K562 (cell line): ENCODE results near the gene CDC42EP2. TPM values are rescaled to one million over a fixed set of nuclear protein-coding genes. Genes with fewer than 3 reads are reported as not detected.

Source experiments
- ATAC-seq: fragments of 200-7000 bp; cut with Tn5 transposase; 3 replicates; pipeline ENCODE4 v1.9.1; 2020; ENCODE audit warnings: moderate library complexity
- BruUV-seq: library from RNA; stranded (reverse); fragments of 400-500 nt; replicated peaks from 2 replicates; lab custom pipeline; 2021; lab: Mats Ljungman, UMichigan
- CTCF ChIA-PET: fragments of 300-600 bp; formaldehyde crosslinking; extraction: SDS; loops from one replicate; lab custom pipeline; 2021; ENCODE audit warnings: low intra/inter-chr PET ratio; lab: Yijun Ruan, JAX
- POLR2A ChIA-PET: fragments of 300-600, 350-650 bp; sonication (Branson Sonifier 250); formaldehyde crosslinking; extraction: SDS; loops from one replicate; lab custom pipeline; 2021; ENCODE audit warnings: antibody characterized with exemption, inconsistent platforms; lab: Yijun Ruan, JAX
- DNase-seq, 4 experiments: peaks; one replicate each; pipeline versions ENCODE4 v3.0.0 to v3.0.0-alpha.2; 2011 to 2018; ENCODE audit warnings: low spot score in 3 of 4, mixed read lengths in 3 of 4; ENCODE audit errors: extremely low read depth in 1 of 4
- FAIRE-seq: peaks from 2 replicates; lab custom pipeline; 2011; peaks lifted over from hg19 to GRCh38; lab: Jason Lieb, UNC
- H2AFZ ChIP-seq: 2 replicates; pipeline ENCODE4 v1.6.0; 2011; ENCODE audit warnings: low read depth, low read length, control low read depth, inconsistent platforms
- H3K27ac ChIP-seq: fragments of 200-600 bp; 3 replicates; pipeline ENCODE4 v1.8.0; 2011; ENCODE audit warnings: low read depth, mild to moderate bottlenecking, control low read depth, inconsistent platforms, low read length, moderate library complexity, mixed read lengths; ENCODE audit errors: extremely low read depth
- H3K27me3 ChIP-seq, 2 experiments: fragments of 300-600 bp in 1 of 2; 2 replicates in 1 of 2; 3 replicates in 1 of 2; pipeline versions ENCODE4 v1.6.0 to v1.8.0; 2011; ENCODE audit warnings: inconsistent platforms in 2 of 2, low read length in 2 of 2, mild to moderate bottlenecking in 1 of 2, mixed read lengths in 1 of 2, moderate library complexity in 1 of 2; ENCODE audit not compliant: control insufficient read depth in 2 of 2, insufficient read depth in 2 of 2
- H3K36me3 ChIP-seq: fragments of 300-600 bp; 3 replicates; pipeline ENCODE4 v1.8.0; 2011; ENCODE audit warnings: mild to moderate bottlenecking, low read length, inconsistent platforms; ENCODE audit not compliant: control insufficient read depth, insufficient read depth
- H3K4me1 ChIP-seq, 2 experiments: fragments of 200-600 bp in 1 of 2; replicated peaks in 1 of 2; 2 replicates in 1 of 2; 3 replicates in 1 of 2; pipeline versions ENCODE4 v1.5.1 to v1.8.0; 2011; ENCODE audit warnings: inconsistent platforms in 2 of 2, low read length in 2 of 2, mild to moderate bottlenecking in 1 of 2, mixed read lengths in 1 of 2, moderate library complexity in 1 of 2; ENCODE audit not compliant: control insufficient read depth in 2 of 2, insufficient read depth in 2 of 2
- H3K4me2 ChIP-seq: 2 replicates; pipeline ENCODE4 v1.6.1; 2011; ENCODE audit warnings: low read length, control low read depth, inconsistent platforms, mixed read lengths; ENCODE audit not compliant: insufficient read depth
- H3K4me3 ChIP-seq: fragments of 200-600 bp; sonication (generic), shearing (Covaris generic); 2 replicates; pipeline ENCODE4 v1.5.1; 2016; ENCODE audit warnings: control low read depth, inconsistent platforms
- H3K79me2 ChIP-seq: fragments of 200-600 bp; 3 replicates; pipeline ENCODE4 v1.8.0; 2011; ENCODE audit warnings: low read length, inconsistent platforms; ENCODE audit not compliant: control insufficient read depth, insufficient read depth
- H3K9ac ChIP-seq, 2 experiments: 2 replicates each; pipeline versions ENCODE4 v1.6.0 to v1.6.1; 2011; ENCODE audit warnings: low read depth in 2 of 2, low read length in 2 of 2, control low read depth in 1 of 2, inconsistent platforms in 1 of 2, mild to moderate bottlenecking in 1 of 2, mixed read lengths in 1 of 2; ENCODE audit not compliant: insufficient read depth in 1 of 2
- H3K9me1 ChIP-seq: one replicate; pipeline ENCODE4 v1.6.0; 2011; ENCODE audit warnings: inconsistent platforms, mild to moderate bottlenecking, low read length, moderate library complexity; ENCODE audit not compliant: control insufficient read depth, insufficient read depth
- H3K9me3 ChIP-seq: replicated peaks from 2 replicates; pipeline ENCODE4 v1.5.1; 2011; ENCODE audit warnings: low read depth, low read length, inconsistent platforms; ENCODE audit not compliant: control insufficient read depth, insufficient read depth
- H4K20me1 ChIP-seq: replicated peaks from 2 replicates; pipeline ENCODE4 v1.6.1; 2011; ENCODE audit warnings: low read length, inconsistent platforms, mixed read lengths; ENCODE audit not compliant: control insufficient read depth, insufficient read depth
- ELK3 ChIP-seq: fragments of 450-650 bp; formaldehyde crosslinking; IDR thresholded peaks from 2 replicates; pipeline ENCODE4 v1.4.0; 2020; ENCODE audit warnings: mild to moderate bottlenecking
- ETS1 ChIP-seq: conservative IDR thresholded peaks from 2 replicates; pipeline ENCODE4 v1.6.1; 2011; ENCODE audit warnings: low read depth, mild to moderate bottlenecking, low read length; ENCODE audit not compliant: control insufficient read depth
- HES1 ChIP-seq: fragments of 450-650 bp; IDR thresholded peaks from 2 replicates; pipeline ENCODE4 v1.6.1; 2016; ENCODE audit warnings: low read depth, mild to moderate bottlenecking, moderate library complexity
- JUND ChIP-seq, 2 experiments: IDR thresholded peaks; 2 replicates in 1 of 2; 3 replicates in 1 of 2; pipeline ENCODE4 v1.6.1; 2011; ENCODE audit warnings: borderline replicate concordance in 2 of 2, low read depth in 2 of 2, low read length in 2 of 2, improper control_type of control experiment in 1 of 2, missing biosample characterization in 1 of 2, missing genetic modification characterization in 1 of 2, missing genetic modification reagents in 1 of 2
- MBD2 ChIP-seq: sonication (generic); IDR thresholded peaks from 2 replicates; pipeline ENCODE4 v1.6.1; 2016; ENCODE audit warnings: low read depth, borderline replicate concordance
- MYBL2 ChIP-seq, 2 experiments: fragments of 450-650 bp in 1 of 2; sonication (generic) in 1 of 2; formaldehyde crosslinking in 1 of 2; IDR thresholded peaks; 2 replicates each; pipeline versions ENCODE4 v1.6.1 to v1.8.1; 2017 to 2022; ENCODE audit warnings: borderline replicate concordance in 1 of 2, inconsistent platforms in 1 of 2, low read depth in 1 of 2, mild to moderate bottlenecking in 1 of 2, missing genetic modification reagents in 1 of 2, moderate library complexity in 1 of 2
- NCOR1 ChIP-seq: fragments of 450-650 bp; IDR thresholded peaks from 2 replicates; pipeline ENCODE4 v1.6.1; 2016; ENCODE audit warnings: mild to moderate bottlenecking, moderate library complexity
- ZBTB9 ChIP-seq: fragments of 450-650 bp; formaldehyde crosslinking; IDR thresholded peaks from 2 replicates; pipeline ENCODE4 v1.4.0; 2020; ENCODE audit warnings: mild to moderate bottlenecking, moderate library complexity
- ZHX1 ChIP-seq: fragments of 150-350 bp; conservative IDR thresholded peaks from 2 replicates; pipeline ENCODE4 v1.6.1; 2014; ENCODE audit warnings: low read length
- WGBS: fragments of 100-300 bp; shearing (Covaris generic); methylation state at CpG from one replicate; pipeline ENCODE4 v1.1.6; 2016; ENCODE audit warnings: low coverage, mixed read lengths; ENCODE audit not compliant: insufficient coverage; ENCODE audit errors: missing lambda C conversion rate; 5-methylcytosine and 5-hydroxymethylcytosine counted together
- in situ Hi-C: fragments of 300-500 bp; cut with MboI; formaldehyde crosslinking; loops from 4 replicates; pipeline ENCODE4 v1.15.0; 2018; ENCODE audit warnings: inconsistent platforms, mixed read lengths
- intact Hi-C: fragments of 100-400 bp; cut with micrococcal nuclease; formaldehyde crosslinking; loops from 2 replicates; pipeline ENCODE4 v1.14.2; 2022
- polyA plus RNA-seq, 8 experiments: library from polyadenylated mRNA; depleted of rRNA in 4 of 8; stranded (reverse) in 5 of 8; unstranded in 3 of 8; fragments of >200 nt; fragmentation: Nextera tagmentation in 2 of 8; fragmentation: Illumina TruSeq in 1 of 8; extraction: Ambion mirVana in 2 of 8; extraction: Trizol in 1 of 8; gene quantifications; 2 replicates each; pipeline versions ENCODE4 v1.2.1 to v1.2.3, GENCODE V29; 2011 to 2014; ENCODE audit warnings: inconsistent platforms in 1 of 8, missing spikeins in 1 of 8
- total RNA-seq, 7 experiments: library from RNA; depleted of rRNA in 6 of 7; stranded (reverse); fragments of >200 nt in 6 of 7; fragmentation: Illumina TruSeq in 2 of 7; extraction: Trizol in 2 of 7; gene quantifications; 2 replicates each; pipeline versions ENCODE4 v1.2.1 to v1.2.3, GENCODE V29; 2011 to 2021; ENCODE audit warnings: low replicate concordance in 1 of 7

The CDC42EP2 gene
- total and polyA plus RNA-seq, 9 of the 15 experiments (the other 6 are each of a cell fraction or from before 2014, with no cell fraction given): 0.27 to 3.5 (median 0.83) TPM; not detected in 1

GRCh38 chr11:65295001-65295400, 19.7 kb upstream of the CDC42EP2 start (continued):
- no peak for TF ChIP-seq MBD2

GRCh38 chr11:65295571-65296341, 18.9 kb upstream of the CDC42EP2 start:
- Histone ChIP-seq H3K9ac (no peak overlapping the region), H3K36me3 (peaks cover 83% of the 10 kb centered on the region), H3K4me2 (no peak overlapping the region), H3K79me2 (no peaks in the 10 kb centered on the region), H3K4me3 (no peak overlapping the region), H4K20me1 (no peaks in the 10 kb centered on the region), H3K27me3 (no peaks in the 10 kb centered on the region), H3K9me3 (no peaks in the 10 kb centered on the region), H3K4me1 (peaks cover 8 to 15% of the 10 kb centered on the region in 2 experiments), H2AFZ (no peak overlapping the region), H3K27ac (no peak overlapping the region), H3K9me1 (no peaks in the 10 kb centered on the region)
- DNase-seq (no peak), FAIRE-seq (no peak), ATAC-seq (no peak)
- in situ Hi-C loops: no loop called here
- ChIA-PET POLR2A (interaction anchor here (1.1 to 2.9 kb wide), 4 partner anchors 10 to 203 kb away, joined by 3 to 17 read pairs (median 4); partner anchors contain the start of gene MALAT1), CTCF (no interaction called here)
- WGBS: 89% methylated on average over 11 of the region's 11 CpGs
- no TSS peak for BruUV-seq
- intact Hi-C loops: no loop called here
- TF ChIP-seq ETS1 (no peak), ZHX1 (no peak), ZBTB9 (CRISPR knock-in tag) (no peak), JUND (IDR thresholded peaks at IDR 0.05; ENCODE audit: borderline replicate concordance, low read depth, low read length) (no peak), JUND (tag; IDR thresholded peaks at IDR 0.05; ENCODE audit: borderline replicate concordance, low read depth, low read length) (no peak), NCOR1 (no peak), HES1 (no peak), ELK3 (CRISPR knock-in tag) (no peak), MYBL2 (IDR thresholded peaks at IDR 0.05; ENCODE audit: low read depth) (no peak), MYBL2 (CRISPR knock-in tag; IDR thresholded peaks at IDR 0.05; ENCODE audit: borderline replicate concordance) (no peak)
